Tibial artery (tissue), 4 donors: ENCODE results near the gene TMEM88.

Experiments used
- DNase-seq, 2 donors: peaks; one replicate each; pipeline ENCODE4 v3.0.0-alpha.2; 2019
- H3K27ac ChIP-seq, 2 donors: fragments of 200-600 bp; sonication (generic) in 1 of 2; 1 replicate in 1 of 2; 2 replicates in 1 of 2; pipeline ENCODE4 v1.5.1; 2018 to 2019; ENCODE audit warnings: mild to moderate bottlenecking in 1 of 2
- H3K27me3 ChIP-seq, 2 donors: fragments of 200-600 bp; sonication (generic) in 1 of 2; one replicate each; pipeline versions ENCODE4 v1.5.1 to v1.6.0; 2016 to 2019
- H3K36me3 ChIP-seq, 3 donors: fragments of 200-600 bp; sonication (generic) in 2 of 3; one replicate each; pipeline ENCODE4 v1.5.1; 2016 to 2019; ENCODE audit warnings: mild to moderate bottlenecking in 2 of 3
- H3K4me1 ChIP-seq, 4 donors: fragments of 200-600 bp; sonication (generic) in 2 of 4; 1 replicate in 3 of 4; 2 replicates in 1 of 4; pipeline ENCODE4 v1.5.1; 2016 to 2019
- H3K4me3 ChIP-seq, 2 donors: fragments of 200-600 bp; sonication (generic) in 1 of 2; 1 replicate in 1 of 2; 2 replicates in 1 of 2; pipeline ENCODE4 v1.5.1; 2018 to 2019; ENCODE audit warnings: mild to moderate bottlenecking in 2 of 2
- H3K9me3 ChIP-seq, 3 donors: fragments of 200-600 bp; sonication (generic) in 1 of 3; one replicate each; pipeline ENCODE4 v1.5.1; 2016 to 2019
- CTCF ChIP-seq, 2 experiments: fragments of 200-600 bp in 1 of 2; fragments of 450-650 bp in 1 of 2; IDR thresholded peaks; one replicate each; pipeline ENCODE4 v1.5.1; 2017 to 2019; ENCODE audit warnings: antibody characterized with exemption in 2 of 2, mild to moderate bottlenecking in 1 of 2, moderate library complexity in 1 of 2
- intact Hi-C: fragments of 100-400 bp; cut with DNase I; formaldehyde crosslinking; loops from one replicate; pipeline ENCODE4 v1.15.0; 2023; ENCODE audit warnings: low total_unique reads

The TMEM88 gene

GRCh38 chr17:7846063-7846735, 8.7 kb upstream of the TMEM88 start:
- intact Hi-C loops = loop anchor here (10.0 kb wide), 1 partner anchor 309 kb away; the partner anchor contains the start of gene PER1
- TF ChIP-seq CTCF (IDR thresholded peaks at IDR 0.05) = no peak
- peak overlapping the region in 1 of 2 donors; percentile 89 for H3K27ac ChIP-seq
- peaks cover 3 to 41% (median 24%) of the 10 kb centered on the region in 4 donors for H3K4me1 ChIP-seq
- no peak overlapping the region for H3K4me3 ChIP-seq
- no peaks in the 10 kb centered on the region for H3K9me3 ChIP-seq
- DNase-seq = peak in 1 of 2 donors; percentile 62
- H3K27me3 ChIP-seq = no peaks in the 10 kb centered on the region
- peaks cover 42 to 57% (median 54%) of the 10 kb centered on the region in 3 donors for H3K36me3 ChIP-seq

GRCh38 chr17:7846765-7847661, 7.9 kb upstream of the TMEM88 start:
- no peaks in the 10 kb centered on the region for H3K9me3 ChIP-seq
- intact Hi-C loops = loop anchor here (10.0 kb wide), 1 partner anchor 308 kb away; the partner anchor contains the start of gene PER1
- peak in 1 of 2 donors; percentile 67 for DNase-seq
- H3K4me3 ChIP-seq = no peak overlapping the region
- H3K27ac ChIP-seq = no peak overlapping the region
- TF ChIP-seq CTCF (IDR thresholded peaks at IDR 0.05) = no peak
- peaks cover 42 to 58% (median 56%) of the 10 kb centered on the region in 3 donors for H3K36me3 ChIP-seq
- peaks cover 0 to 42% (median 26%) of the 10 kb centered on the region in 4 donors for H3K4me1 ChIP-seq
- H3K27me3 ChIP-seq = no peaks in the 10 kb centered on the region

- Histone ChIP-seq H3K27me3 (no peaks in the 10 kb centered on the region), H3K4me1 (peaks cover 0 to 36% (median 25%) of the 10 kb centered on the region in 4 donors), H3K4me3 (no peak overlapping the region), H3K9me3 (no peaks in the 10 kb centered on the region), H3K27ac (no peak overlapping the region), H3K36me3 (peaks cover 50 to 67% (median 65%) of the 10 kb centered on the region in 3 donors)
- DNase-seq = peak in 1 of 2 donors; percentile 66
- intact Hi-C loops = loop anchor here (10.0 kb wide), 1 partner anchor 307 kb away; the partner anchor contains the start of gene PER1
- TF ChIP-seq CTCF (IDR thresholded peaks at IDR 0.05) = no peak
Observed at GRCh38 chr17:7848131-7848579, 6.7 kb upstream of the TMEM88 start.

- peaks cover 51 to 72% (median 70%) of the 10 kb centered on the region in 3 donors for H3K36me3 ChIP-seq
- H3K27ac ChIP-seq = no peak overlapping the region
- no peak for TF ChIP-seq CTCF (IDR thresholded peaks at IDR 0.05)
- no peak overlapping the region for H3K4me3 ChIP-seq
- H3K27me3 ChIP-seq = no peaks in the 10 kb centered on the region
- intact Hi-C loops = loop anchor here (10.0 kb wide), 1 partner anchor 306 kb away; the partner anchor contains the start of gene PER1
- no peak for DNase-seq
- no peaks in the 10 kb centered on the region for H3K9me3 ChIP-seq
- H3K4me1 ChIP-seq = peaks cover 0 to 30% (median 22%) of the 10 kb centered on the region in 4 donors
Observed at GRCh38 chr17:7848739-7849129, 6.1 kb upstream of the TMEM88 start.

GRCh38 chr17:7849130-7849750, 5.6 kb upstream of the TMEM88 start:
- intact Hi-C loops = loop anchor here (10.0 kb wide), 1 partner anchor 306 kb away; the partner anchor contains the start of gene PER1
- Histone ChIP-seq H3K4me3 (no peak overlapping the region), H3K4me1 (peaks cover 0 to 25% (median 21%) of the 10 kb centered on the region in 4 donors), H3K27me3 (no peaks in the 10 kb centered on the region), H3K27ac (no peak overlapping the region), H3K9me3 (no peaks in the 10 kb centered on the region), H3K36me3 (peaks cover 51 to 76% (median 71%) of the 10 kb centered on the region in 3 donors)
- no peak for TF ChIP-seq CTCF (IDR thresholded peaks at IDR 0.05)
- DNase-seq = peak in 1 of 2 donors; percentile 65
